HG03354 (cell line): ENCODE data around the gene WDR86.

Source experiments
- ATAC-seq: cut with Tn5 transposase; IDR thresholded peaks from one replicate; pipeline ENCODE4 v1.9.1; 2021; ENCODE audit warnings: mild to moderate bottlenecking; ENCODE audit not compliant: unreplicated experiment, poor library complexity, severe bottlenecking

The WDR86 gene

DNA sequence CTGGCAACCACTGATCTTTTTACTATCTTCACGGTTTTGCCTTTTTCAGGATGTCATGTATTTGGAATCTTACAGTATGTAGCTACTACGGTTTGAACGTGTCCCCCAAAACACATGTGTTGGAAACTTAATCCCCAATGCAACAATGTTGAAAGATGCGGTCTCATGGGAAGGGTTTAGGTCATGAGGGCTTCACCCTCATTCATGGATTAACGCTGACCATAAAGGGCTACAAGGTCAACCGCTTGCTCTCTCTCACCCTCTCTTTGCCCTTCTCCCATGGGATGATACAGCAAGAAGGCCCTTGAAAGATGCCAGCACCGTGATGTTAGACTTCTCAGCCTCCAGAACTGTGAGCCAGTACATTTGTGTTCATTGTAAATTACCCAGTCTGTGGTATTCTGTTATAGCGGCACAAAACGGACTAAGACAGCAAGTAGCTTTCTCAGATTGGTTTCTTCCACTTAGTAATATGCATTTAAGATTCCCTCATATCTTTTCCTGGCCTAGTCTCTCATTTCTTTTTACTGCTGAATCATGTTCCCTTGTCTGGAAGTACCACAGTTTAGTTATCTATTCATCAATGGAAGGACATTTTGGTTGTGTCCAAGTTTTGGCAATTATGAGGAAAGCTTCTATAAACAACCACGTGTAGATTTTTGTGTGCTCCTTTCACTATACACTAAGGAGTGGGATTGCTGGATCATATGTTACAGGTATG lies 33.1 kb upstream of the WDR86 start:
- no peak for ATAC-seq

DNA sequence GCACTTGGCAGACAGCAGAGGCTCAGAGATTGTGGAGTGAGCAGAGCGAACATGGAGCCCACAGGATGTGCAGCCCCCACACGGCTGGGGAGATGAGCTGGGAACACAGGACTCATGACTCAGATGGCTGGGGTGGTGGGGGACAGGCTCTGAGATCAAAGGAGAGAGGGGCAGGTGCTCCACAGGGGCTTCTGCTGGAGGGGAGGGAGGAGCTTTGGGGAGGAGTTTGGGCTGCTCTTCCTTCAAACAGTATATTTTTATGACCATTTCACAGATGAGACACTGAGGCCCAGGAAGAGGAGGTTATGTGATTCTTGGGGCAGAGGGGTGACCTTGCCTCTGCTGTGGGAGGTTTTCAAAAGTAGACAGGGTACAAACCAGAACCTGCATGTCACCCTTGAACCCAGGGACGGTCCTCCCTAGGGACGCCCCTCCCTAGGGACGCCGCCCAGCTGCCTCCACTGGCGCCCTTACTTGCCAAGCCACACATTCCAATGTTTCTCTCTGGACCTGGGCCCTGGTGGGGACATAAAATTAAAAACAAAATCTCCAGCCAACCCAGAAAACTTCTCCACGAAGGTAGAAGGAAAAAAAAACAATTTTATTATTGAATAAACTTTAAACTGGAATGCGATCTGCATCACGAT lies 31.1 kb upstream of the WDR86 start:
- no peak for ATAC-seq

DNA sequence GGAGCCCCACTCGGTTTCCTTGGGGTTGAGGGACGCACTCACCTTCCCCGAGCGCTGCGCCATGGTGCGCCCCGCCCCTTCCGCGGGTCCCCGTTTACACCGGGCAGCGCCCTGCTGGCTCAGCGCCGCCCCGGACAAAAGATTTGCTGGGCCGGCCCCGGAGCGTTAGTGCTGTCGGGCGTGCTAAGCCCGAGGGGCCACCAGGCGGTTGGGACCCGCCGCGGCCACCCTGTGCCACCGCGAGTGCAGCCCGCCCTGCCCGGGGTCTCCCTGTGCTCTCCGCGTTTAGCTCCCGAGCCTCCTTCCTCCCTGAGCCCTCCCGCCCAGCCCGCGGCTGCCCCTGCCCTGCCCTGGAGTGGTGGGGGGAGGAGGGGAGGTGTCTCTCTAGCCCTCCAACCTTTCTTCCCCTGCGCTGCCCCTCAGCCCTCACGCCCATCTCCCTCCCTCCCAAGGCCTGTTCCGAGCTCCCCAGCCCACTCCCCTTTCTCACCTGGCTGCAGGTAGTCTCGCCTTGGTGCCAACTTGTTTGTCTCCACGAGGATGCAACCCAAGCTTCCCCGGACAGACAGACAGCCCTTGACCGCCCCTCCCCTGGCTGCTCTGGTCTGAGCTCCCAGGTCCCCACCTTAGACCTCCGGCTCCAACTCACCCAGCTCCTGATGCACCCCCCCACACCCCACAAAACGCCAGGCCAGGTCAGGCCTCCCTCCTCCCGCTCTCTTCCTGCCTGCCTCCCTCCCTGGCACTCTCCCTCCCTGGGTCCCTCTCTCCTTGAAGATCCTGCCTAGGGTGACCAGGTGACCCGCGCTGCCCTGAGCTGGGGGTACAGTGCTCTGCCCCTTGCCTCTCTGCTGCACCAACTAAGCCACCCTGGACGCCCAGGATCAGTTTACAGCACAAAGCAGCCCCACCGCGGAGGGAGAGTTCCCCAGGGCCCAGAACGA lies 30.3 kb upstream of the WDR86 start, which contains the start of gene CRYGN:
Gene CRYGN, minus strand, starts transcription at position 287 of the 944 bp plus-strand sequence. Its CDS starts 224 bp downstream, at position 63.
- no peak for ATAC-seq

DNA sequence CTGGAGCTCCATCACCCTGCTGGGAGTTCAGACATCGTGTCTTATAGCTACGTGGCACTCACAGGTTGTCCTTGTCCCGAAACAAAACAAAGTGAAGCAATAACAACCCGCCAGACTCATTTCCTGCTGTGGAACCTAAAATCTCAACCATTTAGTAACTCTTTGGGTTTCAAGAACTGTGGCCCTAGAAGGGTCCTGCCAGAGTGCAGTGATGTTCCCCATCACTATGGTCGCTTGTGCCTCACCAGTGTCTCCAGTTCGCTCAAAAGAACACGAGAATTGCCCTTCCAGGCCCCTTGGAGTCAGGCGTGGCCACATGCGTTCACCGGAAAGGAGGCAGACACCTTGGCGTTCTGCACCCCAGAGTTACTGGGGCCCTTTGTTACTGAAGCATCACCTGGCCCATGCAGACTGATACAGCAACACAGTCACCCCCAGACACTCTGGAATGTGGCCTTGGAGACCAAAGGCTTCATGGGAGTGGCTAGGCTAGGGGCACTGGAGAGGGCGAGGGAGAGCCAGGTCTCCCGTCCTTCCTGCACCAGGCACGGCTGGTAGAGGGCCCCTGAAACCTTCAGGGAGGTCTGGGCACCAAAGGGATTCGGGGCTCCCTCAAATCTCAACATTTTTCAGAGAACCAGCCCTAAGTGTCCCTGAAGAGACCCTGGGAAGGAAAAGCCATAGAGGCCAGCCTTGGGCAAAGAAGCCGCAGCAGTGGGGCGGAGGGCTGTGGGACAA lies 29.2 kb upstream of the WDR86 start:
- ATAC-seq: no peak

DNA sequence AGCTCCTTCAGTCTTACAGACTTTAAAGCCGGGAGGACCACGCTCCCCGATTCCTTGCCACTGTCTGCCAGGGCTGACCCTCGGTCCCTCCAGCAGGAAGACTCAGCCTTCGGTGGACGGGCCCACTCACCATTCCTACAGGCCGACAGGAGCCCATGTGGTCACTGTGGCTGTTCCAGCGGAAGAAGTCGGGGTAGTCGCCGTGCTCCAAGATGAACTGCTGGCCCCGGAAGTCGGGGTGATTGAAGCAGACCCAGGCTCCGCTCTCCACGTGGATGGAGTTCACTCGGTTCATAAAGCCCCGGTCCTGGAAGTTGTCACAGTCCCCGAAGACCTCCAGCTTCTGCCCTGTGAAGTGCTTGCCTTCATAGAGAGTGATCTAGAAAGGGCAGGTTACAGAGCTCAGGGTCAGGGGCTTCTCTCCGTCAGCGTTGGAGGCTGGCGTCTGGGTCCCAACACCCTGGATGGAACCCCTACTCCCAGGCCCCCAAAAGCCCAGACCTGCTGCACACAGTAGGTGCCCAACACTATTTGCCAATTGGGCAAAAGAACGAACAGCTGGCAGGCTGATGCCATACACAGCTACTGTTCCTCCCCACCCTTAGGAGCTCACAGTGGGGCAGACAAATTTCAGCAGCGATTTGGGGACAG lies 28.2 kb upstream of the WDR86 start:
- ATAC-seq: no peak

DNA sequence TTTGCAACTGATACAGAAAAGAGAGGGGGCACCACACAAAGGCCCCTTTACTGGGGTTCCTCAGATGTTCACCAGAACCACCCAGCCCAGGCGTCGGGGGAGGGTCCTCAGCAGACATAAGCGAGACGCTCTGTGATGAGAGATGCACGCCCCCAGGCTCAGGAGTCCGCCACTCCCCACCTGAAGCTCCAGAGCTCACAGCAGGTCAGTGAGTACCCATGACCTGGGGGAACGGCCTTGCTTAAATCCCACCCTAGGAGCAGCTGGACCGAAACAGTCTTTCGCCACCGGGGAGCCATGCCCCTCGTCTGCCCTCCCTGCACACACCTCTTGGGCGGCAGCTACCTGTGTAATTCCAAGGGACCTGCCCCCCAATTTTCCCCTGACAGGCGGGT lies 27.3 kb upstream of the WDR86 start:
- no peak for ATAC-seq

DNA sequence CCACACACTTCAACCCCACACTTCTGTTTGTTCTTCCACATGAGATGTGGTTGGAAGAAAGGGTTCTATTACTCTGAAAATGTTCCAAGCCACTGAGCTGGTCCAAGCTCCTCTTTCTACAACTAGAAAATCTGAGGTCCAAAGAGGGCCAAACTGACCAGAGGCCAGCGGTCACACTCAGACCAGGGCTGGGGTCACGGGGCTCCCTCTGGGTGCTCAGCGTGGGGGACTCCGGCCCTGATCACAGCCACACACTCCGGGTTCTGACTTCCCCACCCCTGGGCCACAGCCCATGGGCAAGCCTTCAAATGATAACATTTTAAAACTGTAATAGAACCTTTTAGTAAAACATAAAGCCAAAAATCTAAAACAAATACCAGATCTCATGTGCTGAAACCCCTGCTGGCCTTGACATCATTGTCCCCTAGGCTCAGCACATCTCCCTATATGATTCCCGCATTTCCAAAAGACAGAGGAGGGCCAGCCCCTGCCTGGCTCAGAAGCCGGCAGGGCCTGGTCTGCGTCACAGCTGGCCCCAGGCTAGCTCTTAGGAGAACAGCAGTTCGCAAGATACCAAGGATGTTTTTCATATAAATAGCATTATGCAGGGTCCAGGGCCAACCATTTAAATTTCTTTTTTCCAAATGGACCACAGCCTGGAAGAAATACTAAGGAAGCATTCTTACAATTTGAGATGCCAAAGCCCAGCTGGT lies 26.8 kb upstream of the WDR86 start:
- ATAC-seq: no peak

DNA sequence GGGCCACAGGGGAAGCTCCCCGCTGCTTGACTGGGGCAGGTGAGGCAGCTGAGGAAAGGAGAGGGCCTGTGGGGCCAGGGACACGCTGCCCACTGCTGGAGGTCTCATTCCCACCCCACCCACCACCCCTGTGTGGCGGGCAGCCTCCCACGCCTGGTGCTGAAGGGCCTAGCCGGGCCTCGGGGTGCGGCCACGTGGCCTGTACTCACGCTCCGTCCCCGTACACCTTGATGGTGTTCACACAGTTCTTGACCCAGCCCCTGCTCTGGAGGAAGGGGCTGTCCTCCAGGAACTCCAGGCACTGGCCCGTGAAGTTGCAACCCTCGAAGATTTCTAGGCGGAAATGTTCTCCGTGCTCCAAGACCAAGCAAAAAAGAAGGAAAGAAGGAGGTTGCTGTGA lies 26.1 kb upstream of the WDR86 start:
- ATAC-seq: no peak

DNA sequence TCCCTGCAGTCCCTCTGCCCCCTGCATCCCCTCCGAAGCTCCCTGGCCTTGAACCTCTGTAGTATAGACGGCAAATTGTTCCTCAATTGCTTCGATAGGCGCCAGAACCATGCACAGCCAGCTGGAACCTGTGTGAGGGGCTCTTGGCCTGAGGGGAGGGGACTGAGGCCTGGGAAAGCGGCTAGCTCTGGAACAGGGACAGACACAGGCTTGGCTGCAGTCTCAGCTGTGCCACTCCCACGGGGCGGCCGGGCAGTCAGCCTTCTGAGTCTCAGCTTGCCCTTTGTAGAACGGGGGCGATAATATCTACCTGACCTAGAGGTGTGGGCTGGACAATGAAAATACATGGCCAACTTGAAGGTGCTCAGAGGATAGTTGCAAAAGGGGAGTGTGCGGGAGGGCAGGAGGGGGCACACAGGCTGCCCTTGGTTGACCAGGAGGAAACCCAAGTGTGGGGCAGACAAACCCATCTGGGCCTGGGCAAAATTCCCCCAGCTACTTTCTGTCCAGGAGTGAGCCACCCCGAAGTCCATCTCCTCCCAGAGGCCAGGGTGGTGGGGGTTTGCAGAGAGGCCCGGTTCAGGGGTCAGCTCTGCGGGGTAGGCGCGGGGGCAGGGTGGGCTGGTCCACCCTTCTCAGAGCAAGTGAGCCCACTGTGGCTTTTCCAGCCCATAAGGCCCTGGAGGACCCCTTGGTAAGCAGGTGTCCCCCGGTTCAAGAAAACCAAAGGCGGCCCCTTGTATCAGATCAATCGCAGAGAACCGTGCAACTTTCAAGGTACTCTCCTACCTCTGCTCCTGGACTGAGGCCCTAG lies 25.5 kb upstream of the WDR86 start:
- ATAC-seq: no peak

DNA sequence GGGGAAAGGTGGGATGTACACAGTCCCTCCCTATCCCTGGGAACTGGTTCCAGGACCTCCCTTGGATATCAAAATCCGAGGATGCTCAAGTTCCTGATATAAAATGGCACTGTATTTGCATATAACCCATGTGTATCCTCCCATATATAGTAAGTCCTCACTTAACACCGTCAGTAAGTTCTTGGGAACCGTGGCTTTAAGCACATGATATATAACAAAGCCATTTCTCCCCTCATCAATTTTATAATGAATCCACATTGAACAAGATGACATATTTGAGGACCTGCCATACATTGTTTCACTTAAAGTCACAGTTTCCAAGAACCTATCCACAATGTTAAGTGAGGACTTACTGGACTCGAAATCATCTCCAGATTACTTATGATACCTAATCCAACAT lies 24.7 kb upstream of the WDR86 start:
- ATAC-seq: no peak

DNA sequence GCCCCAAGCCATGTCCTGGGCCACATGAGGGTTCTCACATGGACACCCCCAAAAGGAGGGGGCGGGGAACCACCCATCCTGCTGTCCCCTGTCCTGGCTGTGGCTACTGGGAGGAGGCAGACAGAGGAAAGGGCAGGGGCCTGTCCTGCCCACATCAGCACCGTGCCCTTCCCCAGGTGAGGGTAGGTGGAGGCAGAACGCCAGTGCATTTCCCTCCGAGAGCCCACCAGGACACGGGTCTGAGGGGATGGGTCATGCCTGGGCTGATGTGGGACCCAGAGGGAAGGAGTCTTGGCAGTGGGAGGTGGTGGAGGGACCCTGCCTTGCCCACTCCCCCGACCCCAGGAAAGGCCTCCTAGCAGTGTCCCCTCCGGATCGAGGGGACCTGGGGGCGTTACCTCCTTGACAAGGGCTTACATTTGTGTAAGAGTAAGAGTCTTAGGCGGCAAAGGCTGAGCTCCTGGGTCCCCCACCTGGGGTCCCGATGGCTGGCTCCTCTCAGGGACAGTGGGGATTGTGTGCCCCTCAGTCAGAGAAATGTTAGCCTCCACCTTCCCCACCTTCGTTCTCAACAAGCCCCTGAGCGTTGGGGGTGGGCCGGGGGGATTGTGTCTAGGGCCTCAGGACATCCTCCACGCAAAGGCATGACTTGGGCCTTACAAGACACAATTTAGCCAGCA lies 24.0 kb upstream of the WDR86 start:
- ATAC-seq: no peak

DNA sequence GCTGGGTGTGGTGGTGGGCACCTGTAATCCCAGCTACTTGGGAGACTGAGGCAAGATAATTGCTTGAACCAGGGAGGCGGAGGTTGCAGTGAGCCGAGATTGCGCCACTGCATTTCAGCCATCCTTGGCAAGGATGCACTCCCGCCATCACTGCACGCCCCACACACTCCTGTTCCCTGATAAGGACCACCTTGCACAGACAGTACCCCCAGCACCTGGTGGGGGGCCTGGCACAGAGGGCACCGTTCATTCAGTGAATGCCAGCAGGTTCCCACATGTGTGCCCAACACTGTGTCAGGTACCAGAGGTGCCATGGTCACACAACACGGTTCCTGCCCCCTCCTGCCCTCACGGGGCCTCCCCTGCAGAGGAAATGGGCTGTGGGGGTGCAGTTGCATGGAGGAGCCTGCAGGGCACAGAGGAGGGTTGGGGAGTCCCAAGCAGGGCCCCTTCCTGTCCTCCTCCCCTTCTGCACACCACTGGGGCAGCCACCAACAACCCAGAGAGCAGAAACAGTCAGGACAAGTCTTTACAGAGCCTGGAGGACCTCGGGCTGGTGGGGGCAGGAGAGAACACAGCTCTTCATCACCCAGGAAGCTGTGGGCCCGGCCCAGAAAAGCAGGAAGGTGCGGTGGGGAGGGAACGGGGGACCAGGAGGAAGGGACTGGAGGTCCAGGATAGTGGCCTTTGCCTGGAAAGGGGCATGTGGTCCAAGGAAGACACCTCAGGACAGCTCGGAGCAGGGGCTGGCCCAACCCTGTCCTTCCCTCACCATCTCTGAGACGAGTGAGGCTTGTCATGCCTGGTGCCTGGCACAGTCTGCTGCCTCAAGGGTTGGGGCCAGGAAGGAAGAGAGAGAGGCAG lies 23.1 kb upstream of the WDR86 start:
- ATAC-seq: peak; percentile 71

DNA sequence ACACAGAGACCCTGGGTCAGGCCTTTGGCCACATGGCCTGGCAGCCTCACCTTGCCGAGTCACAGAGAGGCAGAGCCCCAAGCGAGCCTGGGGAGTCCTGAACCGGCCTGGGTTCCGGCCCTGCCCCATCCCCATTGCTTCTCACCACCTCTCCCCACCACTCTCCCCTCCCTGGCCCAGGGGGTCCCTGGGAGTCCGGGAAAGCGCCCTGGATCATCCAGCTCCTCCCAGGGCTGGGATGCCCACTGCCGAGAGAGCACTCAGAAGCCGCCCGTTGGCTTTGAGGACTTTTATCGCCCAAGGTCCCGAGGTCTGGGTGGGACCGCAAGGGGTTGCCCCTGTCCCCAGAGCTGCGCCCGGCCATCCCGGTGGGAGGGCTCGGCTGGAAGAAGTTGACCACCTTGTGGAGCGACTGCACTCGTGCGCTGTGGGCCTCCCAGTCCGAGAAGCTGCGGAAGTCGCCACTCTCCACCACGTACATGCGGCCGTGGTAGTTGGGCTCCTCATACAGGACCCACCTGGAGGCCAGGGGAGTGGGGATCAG lies 22.0 kb upstream of the WDR86 start:
- no peak for ATAC-seq

DNA sequence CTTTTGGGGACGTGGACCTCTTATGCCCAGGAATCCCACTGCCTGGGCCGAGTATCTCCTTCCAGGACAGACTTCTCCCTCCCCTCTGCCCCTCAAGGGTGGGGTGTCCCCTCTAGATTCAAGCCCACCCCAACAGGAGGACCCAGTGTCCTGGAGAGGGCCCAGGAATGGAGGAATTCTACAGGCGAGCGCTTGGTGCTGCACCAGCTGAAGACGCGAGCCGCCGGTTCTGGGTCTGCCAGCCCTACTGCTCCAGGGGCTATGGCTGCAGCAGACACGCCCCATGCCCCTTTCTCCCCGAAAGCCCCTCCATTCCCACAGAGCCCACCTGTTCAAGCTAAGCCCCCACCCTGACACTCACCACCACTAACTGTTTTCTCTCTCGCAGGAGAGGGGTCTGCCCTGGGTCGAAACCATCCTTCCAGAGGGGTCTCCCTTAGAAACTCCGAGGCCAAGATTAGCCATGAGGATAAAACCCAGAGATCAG lies 21.5 kb upstream of the WDR86 start:
- ATAC-seq: no peak

DNA sequence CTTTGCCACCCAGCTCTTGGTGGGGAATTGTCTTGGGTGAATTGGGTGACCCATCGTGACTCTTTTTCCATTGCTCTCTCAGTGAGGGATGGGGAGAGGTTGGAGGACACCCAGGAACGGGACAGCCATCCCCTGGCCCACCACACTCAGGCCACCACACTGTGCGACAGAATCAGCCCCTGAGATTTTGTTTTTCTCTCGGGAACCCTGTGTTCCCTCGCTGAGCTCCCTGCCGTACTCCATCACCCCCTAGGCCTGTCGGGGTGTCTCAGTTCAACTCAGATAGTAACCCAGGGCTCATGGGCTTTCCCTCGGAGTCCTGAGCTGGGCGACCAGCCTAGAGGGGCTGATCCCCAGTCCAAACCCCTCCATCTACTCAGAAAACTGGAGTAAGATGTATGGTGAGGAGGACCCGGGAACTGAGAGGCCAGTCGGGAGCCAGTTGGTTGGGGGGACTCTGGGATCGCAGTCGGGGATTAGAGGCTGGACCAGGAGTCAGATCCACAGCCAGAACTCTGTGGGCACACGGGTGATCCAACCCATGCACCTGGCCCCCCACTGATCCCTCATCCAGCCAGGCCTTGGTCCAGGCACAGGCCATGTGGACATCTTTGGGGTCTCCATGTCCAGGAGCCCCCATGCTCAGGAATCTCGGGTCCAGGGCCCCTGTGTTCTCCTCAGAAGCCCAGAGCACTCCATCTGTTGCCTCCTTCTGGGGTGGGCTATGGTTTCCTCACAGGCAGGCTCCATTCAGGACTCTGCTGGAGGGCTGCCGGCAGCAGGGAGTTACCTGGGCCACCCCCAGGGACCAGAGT lies 20.8 kb upstream of the WDR86 start:
- ATAC-seq: no peak
